GM19395 (cell line): ENCODE data around the gene ASB17.
"Not testable (repeated sequence)": the region's sequence is repeated elsewhere in the genome, so short reads cannot be mapped to it uniquely, and the experiment has no call there.

ENCODE experiments used
- ATAC-seq: cut with Tn5 transposase; IDR thresholded peaks from one replicate; pipeline ENCODE4 v1.9.1; 2021; ENCODE audit warnings: mild to moderate bottlenecking, moderate library complexity; ENCODE audit not compliant: unreplicated experiment

The ASB17 gene, protein sequence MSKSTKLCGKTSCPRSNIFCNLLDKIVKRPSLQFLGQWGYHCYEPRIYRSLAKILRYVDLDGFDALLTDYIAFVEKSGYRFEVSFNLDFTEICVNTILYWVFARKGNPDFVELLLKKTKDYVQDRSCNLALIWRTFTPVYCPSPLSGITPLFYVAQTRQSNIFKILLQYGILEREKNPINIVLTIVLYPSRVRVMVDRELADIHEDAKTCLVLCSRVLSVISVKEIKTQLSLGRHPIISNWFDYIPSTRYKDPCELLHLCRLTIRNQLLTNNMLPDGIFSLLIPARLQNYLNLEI

DNA sequence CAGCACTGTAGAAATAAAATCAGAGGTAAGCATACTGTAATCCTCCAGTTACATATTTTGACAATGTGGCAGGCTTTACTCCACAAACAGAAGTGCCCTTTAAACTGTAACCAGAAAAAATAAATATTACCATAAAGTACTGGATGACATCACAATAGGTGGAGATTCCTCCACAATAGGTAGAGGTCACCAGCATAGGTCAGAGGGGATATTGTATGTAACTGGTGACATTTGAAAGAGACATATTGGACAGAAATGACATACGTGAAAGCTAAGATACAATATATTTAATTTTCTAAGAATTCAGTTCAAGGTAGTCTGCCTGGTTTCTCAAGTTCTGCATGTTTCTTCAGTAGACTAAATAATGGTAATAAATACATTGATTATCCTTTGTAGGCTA, at the start of gene ASB17:
TSS of gene ASB17 (minus strand) at position 101 of the 400 bp plus-strand sequence. CDS start 113 bp downstream, outside the sequence.
- no peak for ATAC-seq

DNA sequence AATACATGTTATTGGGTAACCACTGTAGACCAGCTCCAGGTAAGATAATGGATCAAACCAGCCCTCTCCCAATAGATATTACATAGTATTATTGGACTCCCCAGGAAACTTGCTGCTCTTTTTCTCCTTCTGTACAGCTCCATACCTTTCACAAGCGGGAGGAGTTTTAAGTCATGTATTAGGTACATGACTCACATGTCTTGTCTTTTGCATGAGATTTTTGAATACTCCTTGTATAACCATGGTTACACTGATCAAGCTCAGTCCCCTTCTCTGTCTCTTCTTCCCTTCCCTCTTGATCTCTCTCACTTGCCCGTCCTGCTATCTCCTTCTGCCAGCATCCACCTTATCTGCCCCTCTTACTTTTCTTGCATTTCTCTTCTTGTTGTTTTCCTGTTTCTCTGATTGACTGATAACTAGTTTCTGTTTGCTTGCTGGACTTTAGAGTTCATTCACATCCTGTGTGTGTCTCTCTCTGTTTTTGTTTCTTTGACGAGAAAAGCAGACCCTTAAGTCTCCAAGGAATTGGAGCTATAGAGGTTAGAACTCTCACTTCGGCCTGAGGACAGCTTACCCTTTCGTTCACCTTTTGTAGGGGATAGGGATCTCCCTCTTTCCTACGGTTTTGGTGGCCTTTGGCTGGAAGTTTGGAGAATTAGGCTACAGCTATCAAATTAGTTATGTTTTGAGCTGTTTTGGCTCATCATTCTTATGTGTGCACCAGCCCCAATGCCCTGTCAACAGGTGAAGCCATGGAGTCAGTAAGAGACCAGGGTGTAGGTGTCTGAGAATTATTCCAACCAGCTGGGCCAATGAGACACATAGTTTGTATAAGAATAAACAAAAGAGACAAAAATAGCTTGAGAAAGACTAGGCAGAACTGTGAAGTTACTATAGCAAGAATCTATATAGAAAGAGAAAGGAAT, 49.0 kb upstream of the ASB17 start:
- peak; percentile 67 for ATAC-seq

DNA sequence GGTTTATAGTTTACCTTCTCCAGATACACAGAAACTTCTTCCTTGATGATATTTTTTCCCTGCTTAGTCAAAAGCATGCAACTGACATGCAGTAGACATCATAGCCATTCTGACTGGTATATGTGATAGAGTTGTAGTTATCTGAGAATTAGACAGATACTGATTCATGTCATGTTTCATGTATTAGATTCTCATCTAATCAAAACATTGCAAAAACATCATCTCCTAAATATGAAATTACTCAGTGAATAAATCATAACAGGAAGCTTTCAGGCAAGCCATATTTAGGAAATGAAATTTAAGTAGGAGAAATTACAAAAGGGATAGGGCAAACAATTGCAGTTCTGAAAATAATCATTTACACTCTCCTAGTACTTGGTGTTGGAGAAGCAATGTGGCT, 38.4 kb upstream of the ASB17 start:
- no peak for ATAC-seq

DNA sequence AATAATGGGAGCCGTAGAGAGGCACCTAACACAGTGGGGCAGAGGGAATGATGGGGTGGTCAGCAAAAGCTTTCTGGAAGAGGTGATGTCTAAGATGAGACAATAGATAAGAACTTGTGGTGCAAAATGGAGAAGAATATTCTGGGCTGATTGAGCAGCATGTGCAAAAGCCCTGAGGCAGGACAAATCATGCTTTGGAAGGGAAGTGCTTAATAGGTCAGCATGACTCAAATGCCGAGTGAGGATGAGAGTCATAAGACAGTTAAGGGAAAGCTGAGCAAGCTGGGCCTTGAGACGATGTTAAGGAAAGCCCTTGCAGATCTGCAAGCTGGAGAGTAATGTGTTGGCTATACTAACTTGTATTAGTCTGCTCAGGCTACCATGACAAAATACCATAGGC, 37.3 kb upstream of the ASB17 start:
- no peak for ATAC-seq

- no peak for ATAC-seq
Observed at GRCh38 chr1:75967719-75968118, 35.5 kb upstream of the ASB17 start.

GRCh38 chr1:75964760-75965408, 32.7 kb upstream of the ASB17 start:
- ATAC-seq = no peak

GRCh38 chr1:75964110-75964759, 32.0 kb upstream of the ASB17 start:
- not testable (repeated sequence) for ATAC-seq

DNA sequence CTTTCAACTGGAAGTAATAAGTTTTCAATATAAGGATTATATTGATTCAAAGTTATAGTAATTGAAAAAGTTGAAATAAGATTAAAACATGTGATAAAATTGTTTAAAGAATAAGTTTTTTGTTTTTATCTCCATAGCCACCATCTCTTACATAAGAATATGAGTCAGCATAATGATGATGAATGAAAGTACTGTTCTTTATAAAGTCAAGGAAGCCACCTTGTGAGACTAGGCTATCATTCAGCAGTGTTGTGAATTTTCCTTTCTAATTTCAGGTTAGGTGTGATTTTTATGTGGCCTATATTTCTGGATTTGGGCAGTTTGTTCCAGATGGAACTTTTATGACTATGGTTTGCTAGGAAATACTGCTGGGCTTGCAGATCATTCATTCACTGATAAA, 22.4 kb upstream of the ASB17 start:
- no peak for ATAC-seq

GRCh38 chr1:75953461-75953860, 21.3 kb upstream of the ASB17 start:
- no peak for ATAC-seq

DNA sequence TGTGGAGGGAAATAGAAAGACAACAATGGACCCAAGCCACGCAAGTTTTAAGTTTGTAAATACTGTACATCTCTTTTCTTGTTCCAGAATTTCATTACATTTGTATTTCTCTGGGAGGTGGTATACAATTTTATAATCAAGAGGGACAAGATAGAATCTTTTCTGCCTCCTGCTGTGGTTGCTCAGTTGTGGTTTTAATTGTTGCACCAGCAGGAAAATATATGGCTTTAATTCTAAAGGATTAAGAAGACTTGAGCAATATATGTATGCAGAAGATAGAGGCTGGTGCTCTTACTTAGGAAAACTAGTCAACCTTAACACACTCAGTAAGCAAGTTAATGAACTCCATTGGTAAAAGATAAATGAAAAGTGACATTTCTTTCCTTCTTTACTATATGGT, 19.8 kb upstream of the ASB17 start:
- ATAC-seq = no peak

DNA sequence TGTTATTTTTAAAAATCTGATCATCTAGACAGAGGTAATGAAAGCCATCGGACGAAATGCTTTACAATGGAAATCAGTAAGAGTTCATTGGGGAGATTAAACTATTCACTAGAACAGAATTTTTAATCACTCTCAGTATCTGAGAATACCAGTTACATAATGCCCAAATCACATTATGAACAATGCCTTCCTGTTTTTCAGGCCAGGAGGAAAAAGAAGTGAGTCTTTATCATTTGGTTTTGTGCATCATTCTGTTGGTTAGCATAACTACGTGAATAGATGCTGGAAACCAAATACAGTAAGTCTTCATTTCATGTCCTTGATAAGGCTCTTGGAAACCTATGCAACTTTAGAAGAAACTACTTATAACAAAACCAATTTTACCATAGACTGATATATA, 18.0 kb upstream of the ASB17 start:
- ATAC-seq = no peak

GRCh38 chr1:75943037-75943436, 10.8 kb upstream of the ASB17 start:
- ATAC-seq = not testable (repeated sequence)

DNA sequence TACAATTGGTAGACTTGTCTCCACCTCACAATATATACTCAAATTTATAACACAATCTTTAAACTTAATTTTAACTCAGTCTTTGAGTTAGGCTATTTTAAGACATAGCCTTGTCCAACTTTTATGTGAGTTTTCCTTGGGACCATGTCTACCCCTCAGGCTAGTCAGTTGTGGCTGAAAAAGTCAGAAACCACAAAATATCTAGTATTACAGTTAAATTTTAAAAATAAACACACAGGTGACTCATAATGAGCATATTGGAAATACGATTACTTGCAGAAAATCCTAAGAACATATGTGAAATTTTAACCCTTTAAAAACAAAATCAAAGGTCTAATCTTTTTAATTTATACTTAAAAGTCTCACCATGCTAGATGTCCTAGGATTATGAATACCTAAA, 4.8 kb upstream of the ASB17 start:
- ATAC-seq = no peak

DNA sequence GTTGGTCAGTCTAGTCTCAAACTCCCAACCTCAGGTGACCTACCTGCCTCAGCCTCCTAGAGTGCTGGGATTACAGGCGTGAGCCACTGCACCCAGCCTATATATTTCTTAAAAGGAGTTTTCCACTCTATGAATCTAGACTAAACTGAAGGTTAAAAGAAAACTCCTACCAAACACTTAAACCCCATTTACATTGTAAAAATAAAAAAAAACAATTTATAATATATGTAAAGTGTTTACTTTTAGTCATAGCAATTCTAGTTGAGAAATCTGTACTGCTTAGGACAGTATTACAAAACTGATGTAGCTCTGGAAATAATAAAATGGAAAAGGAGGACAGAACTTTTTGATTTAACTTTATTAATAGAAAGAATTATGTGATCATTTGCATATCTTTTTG, 9.5 kb downstream of the ASB17 start:
- ATAC-seq = no peak

- no peak for ATAC-seq
Observed at GRCh38 chr1:75916834-75917233, 15.4 kb downstream of the ASB17 start.

DNA sequence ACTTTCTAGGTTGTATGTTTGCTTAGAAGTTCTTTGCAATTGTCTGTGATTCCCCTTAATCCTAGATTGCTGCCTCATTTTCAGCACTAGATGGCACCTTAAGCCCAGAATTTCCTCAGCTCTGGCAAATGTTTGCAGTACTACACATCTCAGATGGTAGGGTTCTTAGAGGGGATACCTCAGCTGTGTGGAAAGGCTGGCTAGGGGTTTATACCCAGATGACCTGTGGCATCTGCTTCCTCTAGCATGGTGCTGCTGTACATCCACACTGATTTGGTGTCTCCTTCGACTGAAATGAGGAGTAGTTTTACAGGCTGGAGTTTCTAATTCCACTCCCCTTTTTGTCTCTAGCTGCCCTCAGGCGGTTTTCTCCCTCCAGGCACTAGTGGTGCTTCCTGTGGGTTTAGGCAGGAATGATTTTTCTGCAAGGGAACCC, 23.5 kb downstream of the ASB17 start:
- peak; percentile 82 for ATAC-seq

GRCh38 chr1:75901371-75901770, 30.8 kb downstream of the ASB17 start:
- ATAC-seq = no peak

DNA sequence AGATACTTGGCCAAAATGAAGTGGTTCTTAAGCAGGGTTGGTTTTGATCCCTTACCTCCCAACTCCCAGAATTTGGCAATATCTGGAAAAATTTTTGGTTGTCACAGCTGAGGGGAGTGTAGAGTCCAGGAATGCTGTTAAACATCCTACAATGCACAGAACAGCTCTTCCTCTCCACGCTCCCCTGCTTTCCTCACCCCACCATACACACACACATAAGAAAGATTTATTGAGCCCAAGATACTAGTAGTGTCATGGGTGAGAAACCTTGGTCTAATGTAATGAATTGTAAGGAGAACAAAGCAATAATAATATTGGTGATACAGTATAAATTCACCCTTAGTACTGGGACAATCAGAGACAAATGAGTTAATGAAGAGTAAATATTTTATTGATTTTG, 47.8 kb downstream of the ASB17 start:
- no peak for ATAC-seq

GRCh38 chr1:75879985-75880384, 52.2 kb downstream of the ASB17 start:
- ATAC-seq = no peak

DNA sequence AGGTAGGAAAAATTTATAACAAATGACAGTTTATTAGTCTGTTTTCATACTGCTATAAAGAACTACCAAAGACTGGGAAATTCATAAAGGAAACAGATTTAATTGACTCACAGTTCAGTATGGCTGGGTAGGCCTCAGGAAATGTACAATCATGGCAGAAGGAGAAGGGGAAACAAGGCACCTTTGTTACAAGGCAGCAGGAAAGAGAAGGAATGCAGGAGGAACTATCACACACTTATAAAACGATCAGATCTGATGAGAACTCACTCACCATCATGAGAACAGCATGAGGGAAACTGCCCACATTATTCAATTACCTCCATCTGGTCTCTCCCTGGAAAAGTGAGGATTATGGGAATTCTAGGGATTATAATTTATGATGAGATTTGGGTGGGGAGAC, 61.3 kb downstream of the ASB17 start:
- ATAC-seq = no peak
